Testis (tissue), 2 donors: ENCODE data around the gene PIANP.

Source experiments
- POLR2A ChIP-seq: fragments of 450-650 bp; IDR thresholded peaks from one replicate; pipeline ENCODE4 v1.6.1; 2017; ENCODE audit warnings: antibody characterized with exemption, mild to moderate bottlenecking, moderate library complexity
- TF ChIP-seq, protein P1 (sequence below), 3 experiments: fragments of 450-650 bp in 2 of 3; fragments of 200-600 bp in 1 of 3; sonication (generic) in 1 of 3; IDR thresholded peaks; one replicate each; pipeline ENCODE4 v1.5.1; 2016 to 2019; ENCODE audit warnings: antibody characterized with exemption in 3 of 3, mild to moderate bottlenecking in 2 of 3, moderate library complexity in 1 of 3

DNA sequence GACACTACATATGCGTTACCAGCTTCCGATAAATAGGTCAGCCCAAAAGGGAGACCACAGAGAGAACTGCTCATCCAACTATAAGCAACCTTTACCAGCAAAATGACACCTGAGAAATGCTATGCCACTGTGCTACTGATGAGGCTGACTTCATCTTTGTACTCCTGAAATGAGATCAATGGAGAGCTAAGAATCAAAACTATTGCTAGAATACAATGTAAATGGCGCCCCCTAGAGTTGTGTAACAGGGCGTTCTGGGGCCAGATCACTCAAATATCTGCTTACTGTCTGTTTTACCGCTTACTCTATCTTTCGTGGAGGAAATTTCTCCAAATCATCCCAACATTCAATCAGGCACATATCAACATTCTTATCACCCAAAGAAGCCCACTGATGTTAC lies 16.0 kb downstream of the PIANP start:
- TF ChIP-seq, protein P1, sequence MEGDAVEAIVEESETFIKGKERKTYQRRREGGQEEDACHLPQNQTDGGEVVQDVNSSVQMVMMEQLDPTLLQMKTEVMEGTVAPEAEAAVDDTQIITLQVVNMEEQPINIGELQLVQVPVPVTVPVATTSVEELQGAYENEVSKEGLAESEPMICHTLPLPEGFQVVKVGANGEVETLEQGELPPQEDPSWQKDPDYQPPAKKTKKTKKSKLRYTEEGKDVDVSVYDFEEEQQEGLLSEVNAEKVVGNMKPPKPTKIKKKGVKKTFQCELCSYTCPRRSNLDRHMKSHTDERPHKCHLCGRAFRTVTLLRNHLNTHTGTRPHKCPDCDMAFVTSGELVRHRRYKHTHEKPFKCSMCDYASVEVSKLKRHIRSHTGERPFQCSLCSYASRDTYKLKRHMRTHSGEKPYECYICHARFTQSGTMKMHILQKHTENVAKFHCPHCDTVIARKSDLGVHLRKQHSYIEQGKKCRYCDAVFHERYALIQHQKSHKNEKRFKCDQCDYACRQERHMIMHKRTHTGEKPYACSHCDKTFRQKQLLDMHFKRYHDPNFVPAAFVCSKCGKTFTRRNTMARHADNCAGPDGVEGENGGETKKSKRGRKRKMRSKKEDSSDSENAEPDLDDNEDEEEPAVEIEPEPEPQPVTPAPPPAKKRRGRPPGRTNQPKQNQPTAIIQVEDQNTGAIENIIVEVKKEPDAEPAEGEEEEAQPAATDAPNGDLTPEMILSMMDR (IDR thresholded peaks at IDR 0.05), result peak in 2 of 3 experiments; percentile 39 to 51
- no peak for TF ChIP-seq POLR2A
